WI38 (cell line): Measurements from ENCODE around the gene CD200R1.

Experiments used
- H3K4me3 ChIP-seq: 2 replicates; pipeline ENCODE4 v1.5.1; 2011; ENCODE audit warnings: low read depth, mild to moderate bottlenecking, control low read depth, low read length
- CTCF ChIP-seq: IDR thresholded peaks from 2 replicates; pipeline ENCODE4 v1.5.1; 2012; ENCODE audit warnings: low read depth, mild to moderate bottlenecking, control low read depth, low read length

Gene CD200R1

GRCh38 chr3:112990672-112991602 is 16.0 kb upstream of the CD200R1 start, which contains the start of gene GTPBP8:
GTPBP8 (plus strand) TSS chr3:112990984; CDS start chr3:112991000, 16 bp downstream.
- TF ChIP-seq CTCF, result no peak
- H3K4me3 ChIP-seq, result peak within 1 kb of the TSS; percentile 95

GRCh38 chr3:112987710-112988334 is 12.9 kb upstream of the CD200R1 start:
- TF ChIP-seq CTCF, result no peak
- no peak overlapping the region for H3K4me3 ChIP-seq

GRCh38 chr3:112984485-112984884 is 9.6 kb upstream of the CD200R1 start:
- TF ChIP-seq CTCF, result no peak

GRCh38 chr3:112982710-112983109 is 7.8 kb upstream of the CD200R1 start:
- no peak for TF ChIP-seq CTCF
- H3K4me3 ChIP-seq, result no peak overlapping the region

More at GRCh38 chr3:112984485-112984884, 9.6 kb upstream of the CD200R1 start:
- no peak overlapping the region for H3K4me3 ChIP-seq

GRCh38 chr3:112980080-112980479 is 5.2 kb upstream of the CD200R1 start:
- TF ChIP-seq CTCF, result no peak
- no peak overlapping the region for H3K4me3 ChIP-seq

GRCh38 chr3:112979244-112979832 is 4.4 kb upstream of the CD200R1 start:
- peak; percentile 33; the same call in 1 of the 2 replicates for TF ChIP-seq CTCF
- no peak overlapping the region for H3K4me3 ChIP-seq
